ENCODE results near the gene NOTUM.

The NOTUM gene

DNA sequence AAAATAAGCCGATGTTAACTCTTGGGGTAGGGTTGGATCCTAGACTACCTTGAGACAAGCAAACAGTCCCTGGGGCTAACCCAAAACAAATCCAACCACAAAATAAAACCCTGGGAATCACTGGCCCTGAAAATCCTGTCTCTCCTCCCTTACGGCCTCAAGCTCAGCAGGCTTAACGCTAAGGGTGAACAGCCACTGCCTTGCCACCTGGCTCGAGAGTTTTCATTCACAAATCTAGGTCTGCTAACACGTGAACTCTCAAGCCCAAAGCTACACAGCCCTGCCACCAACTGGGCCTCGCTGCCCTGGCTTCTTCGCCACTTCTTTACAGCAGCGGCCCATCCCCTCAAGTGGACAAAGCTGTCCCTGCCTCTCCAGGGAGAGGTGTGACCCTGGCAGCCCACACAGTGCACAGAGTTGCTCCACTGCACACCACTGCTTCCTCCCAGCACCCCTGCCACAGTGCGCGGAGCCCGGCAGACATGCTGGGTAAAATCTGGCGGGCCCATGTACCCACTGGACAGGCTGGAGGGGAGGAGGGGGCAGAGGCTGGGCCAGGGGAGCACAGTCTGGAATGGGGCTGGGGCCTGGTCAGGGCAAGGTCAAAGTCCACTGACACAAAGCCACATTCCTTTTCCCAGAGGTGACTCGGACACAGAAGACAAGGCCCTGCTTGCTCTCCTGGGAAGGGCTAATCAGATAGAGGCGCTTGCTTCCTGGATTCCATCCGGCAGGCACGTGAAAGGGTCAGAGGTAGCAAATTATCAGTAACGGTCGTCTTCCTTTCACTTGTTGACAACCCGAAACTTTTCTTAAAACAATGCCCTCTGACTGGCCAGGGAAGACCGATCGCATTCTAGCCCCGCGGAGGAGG is 50.8 kb downstream of the NOTUM start:
- TF ChIP-seq, protein P1, sequence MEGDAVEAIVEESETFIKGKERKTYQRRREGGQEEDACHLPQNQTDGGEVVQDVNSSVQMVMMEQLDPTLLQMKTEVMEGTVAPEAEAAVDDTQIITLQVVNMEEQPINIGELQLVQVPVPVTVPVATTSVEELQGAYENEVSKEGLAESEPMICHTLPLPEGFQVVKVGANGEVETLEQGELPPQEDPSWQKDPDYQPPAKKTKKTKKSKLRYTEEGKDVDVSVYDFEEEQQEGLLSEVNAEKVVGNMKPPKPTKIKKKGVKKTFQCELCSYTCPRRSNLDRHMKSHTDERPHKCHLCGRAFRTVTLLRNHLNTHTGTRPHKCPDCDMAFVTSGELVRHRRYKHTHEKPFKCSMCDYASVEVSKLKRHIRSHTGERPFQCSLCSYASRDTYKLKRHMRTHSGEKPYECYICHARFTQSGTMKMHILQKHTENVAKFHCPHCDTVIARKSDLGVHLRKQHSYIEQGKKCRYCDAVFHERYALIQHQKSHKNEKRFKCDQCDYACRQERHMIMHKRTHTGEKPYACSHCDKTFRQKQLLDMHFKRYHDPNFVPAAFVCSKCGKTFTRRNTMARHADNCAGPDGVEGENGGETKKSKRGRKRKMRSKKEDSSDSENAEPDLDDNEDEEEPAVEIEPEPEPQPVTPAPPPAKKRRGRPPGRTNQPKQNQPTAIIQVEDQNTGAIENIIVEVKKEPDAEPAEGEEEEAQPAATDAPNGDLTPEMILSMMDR (IDR thresholded peaks at IDR 0.05; ENCODE audit: insufficient read depth, low read depth, low read length, missing control alignments) = no peak
- no peak for DNase-seq (ENCODE audit: low read depth)
- H3K4me3 ChIP-seq (ENCODE audit: low read depth, low read length) = peak overlapping the region; percentile 82

DNA sequence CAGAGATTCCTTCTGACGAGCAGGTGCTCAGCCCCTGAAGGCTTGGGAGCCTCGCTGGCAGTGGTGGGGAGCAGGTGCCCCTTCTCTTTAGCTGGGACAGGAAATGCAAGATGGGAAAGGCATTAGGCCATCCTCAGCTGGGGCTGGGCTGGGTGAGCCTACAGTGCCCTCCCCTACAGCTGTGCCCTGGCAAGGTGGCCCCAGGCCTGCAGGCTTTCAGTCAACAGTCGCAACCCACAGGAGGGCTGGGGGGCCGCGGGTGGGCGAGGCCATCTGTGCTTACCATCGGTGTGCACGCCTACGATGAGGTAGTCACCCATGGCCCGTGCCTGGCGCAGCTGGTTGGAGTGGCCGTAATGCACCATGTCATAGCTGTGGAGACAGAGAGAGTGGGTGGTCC is 51.8 kb downstream of the NOTUM start:
- no peak overlapping the region for H3K4me3 ChIP-seq (ENCODE audit: low read depth, low read length)
- no peak for DNase-seq (ENCODE audit: low read depth)
- TF ChIP-seq, protein P1 (IDR thresholded peaks at IDR 0.05; ENCODE audit: insufficient read depth, low read depth, low read length, missing control alignments) = no peak

DNA sequence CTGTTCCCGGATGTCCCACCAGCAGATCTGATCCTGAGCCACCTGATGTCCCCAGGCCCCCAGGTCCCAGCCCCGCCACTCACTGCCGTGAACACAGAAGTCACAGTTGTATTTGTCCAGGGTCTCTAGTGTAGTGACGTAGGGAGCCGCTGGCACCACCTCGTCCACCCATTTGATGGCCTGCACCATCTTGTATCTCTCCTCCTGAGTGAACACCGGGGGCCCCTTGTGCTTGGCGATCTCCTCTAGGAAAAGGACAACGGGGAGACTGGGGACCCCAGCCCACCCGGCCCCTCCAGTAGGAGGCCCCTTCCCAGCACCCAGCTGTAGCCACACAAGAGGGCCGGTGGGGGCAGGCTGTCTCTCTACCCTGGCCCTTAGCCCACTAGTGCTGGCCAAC is 52.2 kb downstream of the NOTUM start:
- TF ChIP-seq, protein P1 (IDR thresholded peaks at IDR 0.05; ENCODE audit: insufficient read depth, low read depth, low read length, missing control alignments) = no peak
- H3K4me3 ChIP-seq (ENCODE audit: low read depth, low read length) = no peak overlapping the region
- no peak for DNase-seq (ENCODE audit: low read depth)

DNA sequence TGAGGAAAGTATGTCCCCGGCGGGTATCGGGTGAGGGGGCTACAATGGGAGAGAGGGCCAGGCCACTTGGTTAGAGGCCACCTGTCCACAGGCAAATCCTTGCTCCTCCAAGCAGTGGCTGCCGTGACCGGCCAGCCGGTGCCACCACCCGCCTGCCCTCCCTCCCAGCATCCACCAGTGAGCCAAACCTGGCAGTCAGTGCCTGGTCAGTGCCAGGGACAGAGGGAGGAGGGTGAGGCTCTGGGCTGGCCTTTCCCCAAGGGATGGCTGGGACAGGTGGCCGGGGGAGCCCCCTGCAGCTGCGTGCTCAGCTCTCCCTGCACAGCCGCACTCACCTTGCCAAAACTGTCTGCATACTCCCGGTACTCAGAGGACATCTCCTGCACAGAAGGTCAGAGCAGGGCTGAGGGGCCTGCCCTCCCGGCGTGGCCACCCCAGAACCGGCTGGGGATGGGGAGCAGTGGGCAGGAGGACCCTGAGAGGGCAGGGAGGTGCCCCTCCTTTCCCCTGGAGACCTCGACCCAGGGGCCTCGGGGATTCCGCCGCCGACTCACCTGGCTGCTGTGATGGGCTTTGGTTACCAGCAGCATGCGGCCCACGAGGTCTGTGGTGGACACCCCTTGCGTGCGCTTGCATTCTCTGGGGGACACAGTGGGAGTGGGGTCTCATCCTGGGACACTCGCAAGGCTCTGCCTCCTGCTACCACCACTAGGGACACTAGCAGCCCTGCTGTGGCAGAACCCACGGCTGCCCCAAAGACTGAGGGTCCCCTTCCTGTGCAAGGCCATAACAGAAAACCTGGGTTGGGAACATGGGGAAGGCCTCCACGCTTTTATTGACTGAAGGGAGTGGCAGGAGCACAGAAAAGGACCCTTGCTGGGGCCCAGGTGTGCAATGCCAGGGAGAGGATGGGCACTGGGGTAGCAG is 53.5 kb downstream of the NOTUM start:
- H3K4me3 ChIP-seq (ENCODE audit: low read depth, low read length) = no peak overlapping the region
- DNase-seq (ENCODE audit: low read depth) = no peak
- TF ChIP-seq, protein P1 (IDR thresholded peaks at IDR 0.05; ENCODE audit: insufficient read depth, low read depth, low read length, missing control alignments) = no peak

DNA sequence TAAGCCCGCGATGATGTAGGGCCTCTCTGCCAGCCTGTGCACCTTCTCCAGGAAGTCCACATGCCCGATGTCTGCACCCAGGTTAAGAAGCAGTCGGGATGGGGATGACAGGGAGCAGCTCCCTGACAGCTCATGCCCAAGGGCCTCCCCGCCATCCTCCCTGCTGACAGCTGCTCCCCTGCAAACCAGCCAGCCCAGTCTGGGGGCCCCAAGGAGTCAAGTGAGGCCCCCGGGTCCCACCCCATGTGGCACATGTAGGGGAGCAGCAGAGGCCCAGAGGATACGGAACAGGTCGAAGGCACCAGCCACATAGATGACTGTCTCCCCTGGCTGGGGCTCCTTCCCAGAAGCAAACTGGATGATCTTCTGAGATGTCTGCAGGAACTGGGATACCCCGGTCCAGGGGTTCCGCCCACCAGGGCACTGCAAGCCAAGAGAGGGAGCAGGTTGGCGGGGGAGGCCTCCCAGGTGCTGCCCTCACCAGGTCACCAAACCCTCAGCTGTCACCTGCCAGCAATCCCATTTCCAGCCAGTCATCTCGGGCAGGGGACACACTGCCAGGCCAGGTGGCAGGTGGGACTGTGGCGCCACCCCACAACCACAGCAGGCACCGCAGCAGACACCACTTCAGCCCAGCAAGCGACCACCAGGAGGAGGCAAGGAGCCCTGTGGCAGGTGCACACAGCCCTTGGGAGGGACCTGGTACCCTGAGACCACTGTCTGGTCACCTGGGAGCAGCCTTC is 54.3 kb downstream of the NOTUM start:
- no peak overlapping the region for H3K4me3 ChIP-seq (ENCODE audit: low read depth, low read length)
- TF ChIP-seq, protein P1 (IDR thresholded peaks at IDR 0.05; ENCODE audit: insufficient read depth, low read depth, low read length, missing control alignments) = no peak
- no peak for DNase-seq (ENCODE audit: low read depth)

DNA sequence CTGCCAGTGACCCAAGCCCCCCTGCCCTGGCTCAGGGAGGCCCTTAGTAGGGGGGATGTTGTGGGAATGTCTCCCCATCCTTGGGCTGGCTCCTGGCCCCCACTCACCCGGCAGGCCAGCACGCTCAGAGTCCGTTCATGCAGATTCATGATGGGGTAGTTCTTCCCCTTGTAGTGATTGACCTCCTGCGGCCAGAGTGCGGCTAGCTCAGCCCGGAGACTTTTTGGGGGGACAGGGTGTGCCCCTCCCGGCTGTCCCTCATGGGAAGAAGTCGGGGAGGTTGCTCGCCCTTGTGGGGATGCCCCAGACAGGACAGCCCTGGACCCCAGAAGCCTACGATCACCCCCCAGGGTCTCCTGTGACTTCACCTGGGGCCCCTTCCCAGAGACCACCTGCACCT is 55.0 kb downstream of the NOTUM start:
- TF ChIP-seq, protein P1 (IDR thresholded peaks at IDR 0.05; ENCODE audit: insufficient read depth, low read depth, low read length, missing control alignments) = no peak
- DNase-seq (ENCODE audit: low read depth) = no peak
- no peak overlapping the region for H3K4me3 ChIP-seq (ENCODE audit: low read depth, low read length)
